IMR-90 (cell line): ENCODE data around the gene SLC22A2. TPM values are rescaled to one million over a fixed set of nuclear protein-coding genes. Genes with fewer than 3 reads are reported as not detected.

Experiments used
- ATAC-seq: fragments of 200-7000 bp; cut with Tn5 transposase; 2 replicates; pipeline ENCODE4 v1.9.1; 2020; ENCODE audit warnings: low read depth, mild to moderate bottlenecking, moderate library complexity
- BruUV-seq: library from RNA; stranded (reverse); fragments of 400-500 nt; replicated peaks from 2 replicates; lab custom pipeline; 2021; lab: Mats Ljungman, UMichigan
- CTCF ChIA-PET: fragments of 300-600 bp; formaldehyde crosslinking; extraction: SDS; loops from one replicate; lab custom pipeline; 2021; ENCODE audit warnings: antibody characterized with exemption; lab: Yijun Ruan, JAX
- POLR2A ChIA-PET: fragments of 300-600 bp; sonication (Branson Sonifier 250); formaldehyde crosslinking; loops from one replicate; lab custom pipeline; 2022; ENCODE audit warnings: antibody characterized with exemption; ENCODE audit not compliant: unreplicated experiment; lab: Charles Lee
- DNase-seq: peaks from one replicate; pipeline ENCODE4 v3.0.0; 2013
- H2AFZ ChIP-seq: replicated peaks from 2 replicates; pipeline ENCODE3; 2013; ENCODE audit warnings: low read length, mild to moderate bottlenecking; ENCODE audit not compliant: poor library complexity
- H2AK5ac ChIP-seq: 2 replicates; pipeline ENCODE4 v1.6.1; 2013; ENCODE audit warnings: low read depth, low read length, inconsistent platforms
- H2AK9ac ChIP-seq: replicated peaks from 2 replicates; pipeline ENCODE3; 2013; ENCODE audit warnings: mild to moderate bottlenecking, low read depth, low read length, moderate library complexity; ENCODE audit not compliant: poor library complexity
- H2BK120ac ChIP-seq: 2 replicates; pipeline ENCODE4 v1.6.1; 2013; ENCODE audit warnings: low read depth, low read length, inconsistent platforms
- H2BK15ac ChIP-seq: 3 replicates; pipeline ENCODE4 v1.6.1; 2013; ENCODE audit warnings: low read depth, low read length, inconsistent platforms
- H2BK20ac ChIP-seq: 2 replicates; pipeline ENCODE4 v1.6.1; 2013; ENCODE audit warnings: low read depth, mild to moderate bottlenecking, inconsistent platforms, low read length, moderate library complexity
- H2BK5ac ChIP-seq: 2 replicates; pipeline ENCODE4 v1.6.1; 2013; ENCODE audit warnings: mild to moderate bottlenecking, low read depth, low read length, inconsistent platforms; ENCODE audit not compliant: poor library complexity, severe bottlenecking
- H3K14ac ChIP-seq: replicated peaks from 2 replicates; pipeline ENCODE4 v1.6.1; 2013; ENCODE audit warnings: low read depth, low read length, inconsistent platforms
- H3K18ac ChIP-seq: 2 replicates; pipeline ENCODE4 v1.6.1; 2013; ENCODE audit warnings: low read depth, low read length, control low read depth
- H3K23ac ChIP-seq: 2 replicates; pipeline ENCODE4 v1.6.1; 2013; ENCODE audit warnings: low read depth, low read length, inconsistent platforms
- H3K27ac ChIP-seq: 2 replicates; pipeline ENCODE4 v1.5.1; 2013; ENCODE audit warnings: mild to moderate bottlenecking, control low read depth, low read length; ENCODE audit not compliant: insufficient read depth
- H3K27me3 ChIP-seq: 2 replicates; pipeline ENCODE4 v1.6.1; 2013; ENCODE audit warnings: low read length; ENCODE audit not compliant: control insufficient read depth, insufficient read depth
- H3K36me3 ChIP-seq: 2 replicates; pipeline ENCODE4 v1.6.1; 2013; ENCODE audit warnings: low read length, mixed read lengths; ENCODE audit not compliant: control insufficient read depth, insufficient read depth
- H3K4ac ChIP-seq: 2 replicates; pipeline ENCODE4 v1.6.1; 2013; ENCODE audit warnings: low read depth, low read length, inconsistent platforms
- H3K4me1 ChIP-seq: 2 replicates; pipeline ENCODE4 v1.6.1; 2013; ENCODE audit warnings: low read length, mixed read lengths; ENCODE audit not compliant: control insufficient read depth, insufficient read depth
- H3K4me2 ChIP-seq: 2 replicates; pipeline ENCODE4 v1.6.1; 2013; ENCODE audit warnings: low read depth, mild to moderate bottlenecking, control low read depth, low read length, moderate library complexity
- H3K4me3 ChIP-seq: 2 replicates; pipeline ENCODE4 v1.5.1; 2013; ENCODE audit warnings: low read depth, mild to moderate bottlenecking, control low read depth, low read length, moderate library complexity; ENCODE audit not compliant: insufficient read depth
- H3K56ac ChIP-seq: 2 replicates; pipeline ENCODE4 v1.6.1; 2013; ENCODE audit warnings: low read length, inconsistent platforms; ENCODE audit not compliant: insufficient read depth; ENCODE audit errors: extremely low read depth
- H3K79me1 ChIP-seq, 2 experiments: 2 replicates each; pipeline ENCODE4 v1.6.1; 2013; ENCODE audit warnings: low read length in 2 of 2, inconsistent platforms in 1 of 2, low read depth in 1 of 2
- H3K9ac ChIP-seq: 2 replicates; pipeline ENCODE4 v1.6.1; 2013; ENCODE audit warnings: low read depth, low read length, control low read depth
- H3K9me1 ChIP-seq: 2 replicates; pipeline ENCODE4 v1.6.1; 2013; ENCODE audit warnings: low read length, inconsistent platforms; ENCODE audit not compliant: insufficient read depth
- H3K9me3 ChIP-seq: 2 replicates; pipeline ENCODE4 v1.6.1; 2013; ENCODE audit warnings: low read length; ENCODE audit not compliant: control insufficient read depth, insufficient read depth
- H4K20me1 ChIP-seq: 2 replicates; pipeline ENCODE4 v1.6.1; 2013; ENCODE audit warnings: low read length, inconsistent platforms; ENCODE audit not compliant: insufficient read depth
- H4K5ac ChIP-seq: 2 replicates; pipeline ENCODE4 v1.6.1; 2013; ENCODE audit warnings: mild to moderate bottlenecking, low read depth, low read length, control low read depth
- H4K8ac ChIP-seq, 2 experiments: 2 replicates each; pipeline ENCODE4 v1.6.1; 2013; ENCODE audit warnings: low read depth in 2 of 2, low read length in 2 of 2, control low read depth in 1 of 2, inconsistent platforms in 1 of 2
- H4K91ac ChIP-seq: 2 replicates; pipeline ENCODE4 v1.6.1; 2013; ENCODE audit warnings: low read depth, low read length, inconsistent platforms; ENCODE audit not compliant: insufficient read depth
- MXI1 ChIP-seq: IDR thresholded peaks from 2 replicates; pipeline ENCODE4 v1.6.1; 2012; ENCODE audit warnings: low read depth, mild to moderate bottlenecking, low read length, moderate library complexity, borderline replicate concordance
- POLR2A ChIP-seq: IDR thresholded peaks from 2 replicates; pipeline ENCODE4 v1.6.1; 2012; ENCODE audit warnings: mild to moderate bottlenecking, low read depth, low read length
- RFX5 ChIP-seq: IDR thresholded peaks from 2 replicates; pipeline ENCODE4 v1.8.0; 2012; ENCODE audit warnings: low read depth, mild to moderate bottlenecking, low read length, moderate library complexity
- SMC3 ChIP-seq: fragments of 150-350 bp; IDR thresholded peaks from 2 replicates; pipeline ENCODE4 v1.6.1; 2016; ENCODE audit warnings: low read depth, mild to moderate bottlenecking, antibody characterized with exemption, low read length, moderate library complexity
- USF2 ChIP-seq: fragments of 150-350 bp; IDR thresholded peaks from 2 replicates; pipeline ENCODE4 v1.6.1; 2017; ENCODE audit warnings: mild to moderate bottlenecking, antibody characterized with exemption, low read length, low read depth
- WGBS, 2 experiments: methylation state at CpG; one replicate each; pipeline versions ENCODE4 v1.1.5 to v1.1.7; 2013; ENCODE audit warnings: missing lambda C conversion rate in 2 of 2; ENCODE audit not compliant: insufficient read length in 1 of 2; ENCODE audit errors: extremely low coverage in 2 of 2; 5-methylcytosine and 5-hydroxymethylcytosine counted together
- dilution Hi-C: fragments of 300-500 bp; cut with HindIII; formaldehyde crosslinking; loops from one replicate; pipeline ENCODE4 v1.14.3; 2018; ENCODE audit warnings: low sequenced_read_pairs; ENCODE audit not compliant: unreplicated experiment
- in situ Hi-C: fragments of 300-500 bp; cut with MboI; formaldehyde crosslinking; loops from 3 replicates; pipeline ENCODE4 v1.14.3; 2019; ENCODE audit warnings: low sequenced_read_pairs, inconsistent platforms, mixed read lengths
- intact Hi-C: fragments of 100-400 bp; cut with micrococcal nuclease; formaldehyde crosslinking; loops from 2 replicates; pipeline ENCODE4 v1.10.0; 2022
- polyA plus RNA-seq, 3 experiments: library from polyadenylated mRNA; depleted of rRNA; stranded (reverse); fragments of >200 nt; gene quantifications; 2 replicates each; pipeline ENCODE4 v1.2.3, GENCODE V29; 2012; ENCODE audit warnings: low replicate concordance in 1 of 3
- total RNA-seq: library from RNA; depleted of rRNA; stranded (reverse); fragments of >200 nt; gene quantifications from 2 replicates; pipeline ENCODE4 v1.2.3, GENCODE V29; 2012

Gene SLC22A2
- total and polyA plus RNA-seq, 2 of the 4 experiments (the other 2 are of a cell fraction) = not detected

- TF ChIP-seq SMC3 (no peak), RFX5 (no peak), USF2 (no peak), POLR2A (no peak), MXI1 (no peak)
- Histone ChIP-seq H4K5ac (no peak overlapping the region), H3K4me1 (no peaks in the 10 kb centered on the region), H4K20me1 (no peaks in the 10 kb centered on the region), H3K18ac (no peak overlapping the region), H4K91ac (no peak overlapping the region), H3K4ac (no peak overlapping the region), H2BK20ac (no peak overlapping the region), H2BK5ac (no peak overlapping the region), H3K79me1 (no peaks in the 10 kb centered on the region), H3K9me3 (peaks cover 15% of the 10 kb centered on the region; the same call in 1 of the 2 replicates), H3K4me3 (no peak overlapping the region), H3K14ac (no peak overlapping the region), H2BK120ac (no peak overlapping the region), H3K36me3 (no peaks in the 10 kb centered on the region), H2AK5ac (no peak overlapping the region), H3K56ac (no peak overlapping the region), H2BK15ac (no peak overlapping the region), H3K27me3 (no peaks in the 10 kb centered on the region), H2AFZ (no peak overlapping the region), H3K23ac (no peak overlapping the region), H2AK9ac (no peak overlapping the region), H3K9ac (no peak overlapping the region), H4K8ac (no peak overlapping the region), H3K9me1 (no peaks in the 10 kb centered on the region), H3K4me2 (no peak overlapping the region), H3K27ac (no peak overlapping the region)
- intact Hi-C loops = no loop called here
- WGBS, 2 experiments = no CpG with 5 or more reads among the region's 4 CpGs
- dilution Hi-C loops = no loop called here
- ATAC-seq (no peak), DNase-seq (no peak)
- CTCF ChIA-PET = interaction anchor here (0.5 kb wide), 1 partner anchor 645 kb away, joined by 3 read pairs; no protein-coding TSS in a partner anchor
- in situ Hi-C loops = no loop called here
- no TSS peak for BruUV-seq
- POLR2A ChIA-PET = no interaction called here
Observed at GRCh38 chr6:160269023-160269521, 10.5 kb upstream of the SLC22A2 start.
